ENCODE results near the gene GAB1.

DNA sequence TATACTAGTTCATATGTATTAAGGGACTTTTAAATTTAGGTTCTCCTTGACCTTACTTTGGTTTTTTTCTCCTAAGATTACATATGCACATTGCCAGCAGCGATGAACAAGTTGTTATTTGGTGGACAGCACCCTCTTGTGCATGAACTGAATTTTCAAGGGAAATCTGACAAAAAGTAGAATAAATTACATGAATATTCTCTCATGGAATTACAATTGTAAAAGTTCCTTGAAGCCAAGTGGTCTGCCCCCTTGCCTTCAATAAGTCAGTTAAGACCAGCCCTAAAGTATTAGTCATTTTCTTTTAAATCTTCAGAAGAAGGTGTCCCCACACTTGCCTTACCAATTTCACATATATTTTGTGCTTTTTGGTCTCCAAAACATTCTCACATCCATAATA lies 146.2 kb downstream of the GAB1 start:
- TF ChIP-seq POLR2A (IDR thresholded peaks at IDR 0.05), result no peak
- TF ChIP-seq, protein P1, sequence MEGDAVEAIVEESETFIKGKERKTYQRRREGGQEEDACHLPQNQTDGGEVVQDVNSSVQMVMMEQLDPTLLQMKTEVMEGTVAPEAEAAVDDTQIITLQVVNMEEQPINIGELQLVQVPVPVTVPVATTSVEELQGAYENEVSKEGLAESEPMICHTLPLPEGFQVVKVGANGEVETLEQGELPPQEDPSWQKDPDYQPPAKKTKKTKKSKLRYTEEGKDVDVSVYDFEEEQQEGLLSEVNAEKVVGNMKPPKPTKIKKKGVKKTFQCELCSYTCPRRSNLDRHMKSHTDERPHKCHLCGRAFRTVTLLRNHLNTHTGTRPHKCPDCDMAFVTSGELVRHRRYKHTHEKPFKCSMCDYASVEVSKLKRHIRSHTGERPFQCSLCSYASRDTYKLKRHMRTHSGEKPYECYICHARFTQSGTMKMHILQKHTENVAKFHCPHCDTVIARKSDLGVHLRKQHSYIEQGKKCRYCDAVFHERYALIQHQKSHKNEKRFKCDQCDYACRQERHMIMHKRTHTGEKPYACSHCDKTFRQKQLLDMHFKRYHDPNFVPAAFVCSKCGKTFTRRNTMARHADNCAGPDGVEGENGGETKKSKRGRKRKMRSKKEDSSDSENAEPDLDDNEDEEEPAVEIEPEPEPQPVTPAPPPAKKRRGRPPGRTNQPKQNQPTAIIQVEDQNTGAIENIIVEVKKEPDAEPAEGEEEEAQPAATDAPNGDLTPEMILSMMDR (IDR thresholded peaks at IDR 0.05), result peak; percentile 51 to 67 (median 61)

Measured in testis (tissue), 2 donors.